Loucy (cell line): Measurements from ENCODE around the gene HMGXB3.

Experiments
- H2AFZ ChIP-seq: fragments of 200-600 bp; sonication (generic); 2 replicates; pipeline ENCODE4 v1.6.0; 2016; ENCODE audit warnings: antibody characterized with exemption, mild to moderate bottlenecking, low read length, moderate library complexity
- H3F3A ChIP-seq: fragments of 200-600 bp; 2 replicates; pipeline ENCODE4 v1.6.0; 2016; ENCODE audit warnings: antibody characterized with exemption, low read depth, mild to moderate bottlenecking
- H3K27me3 ChIP-seq: fragments of 200-600 bp; sonication (generic); 2 replicates; pipeline ENCODE4 v1.6.1; 2014; ENCODE audit warnings: low read length, mild to moderate bottlenecking; ENCODE audit not compliant: insufficient read depth, poor library complexity, severe bottlenecking
- H3K36me3 ChIP-seq: fragments of 200-600 bp; sonication (generic); 2 replicates; pipeline ENCODE4 v1.6.1; 2016; ENCODE audit warnings: low read length; ENCODE audit not compliant: insufficient read depth
- H3K4me1 ChIP-seq: fragments of 200-600 bp; sonication (generic); 2 replicates; pipeline ENCODE4 v1.5.1; 2014; ENCODE audit warnings: low read length, mild to moderate bottlenecking; ENCODE audit not compliant: insufficient read depth, poor library complexity, severe bottlenecking
- H3K4me2 ChIP-seq: fragments of 200-600 bp; sonication (generic); 2 replicates; pipeline ENCODE4 v1.6.0; 2014; ENCODE audit warnings: antibody characterized with exemption, low read length, low read depth, mild to moderate bottlenecking; ENCODE audit not compliant: poor library complexity, severe bottlenecking
- H3K4me3 ChIP-seq: fragments of 200-600 bp; sonication (generic); 2 replicates; pipeline ENCODE4 v1.5.1; 2014; ENCODE audit warnings: low read length, mild to moderate bottlenecking, mixed read lengths; ENCODE audit not compliant: poor library complexity, severe bottlenecking
- H3K79me2 ChIP-seq: fragments of 200-600 bp; sonication (generic); 2 replicates; pipeline ENCODE4 v1.6.1; 2014; ENCODE audit warnings: low read length; ENCODE audit not compliant: insufficient read depth
- H3K9ac ChIP-seq: fragments of 200-600 bp; sonication (generic); 2 replicates; pipeline ENCODE4 v1.6.0; 2014; ENCODE audit warnings: mild to moderate bottlenecking, low read depth, low read length, moderate library complexity; ENCODE audit not compliant: poor library complexity, severe bottlenecking
- H3K9me2 ChIP-seq: fragments of 200-600 bp; sonication (generic); replicated peaks from 2 replicates; pipeline ENCODE4 v1.6.1; 2016; ENCODE audit warnings: low read depth, low read length, mixed read lengths
- H3K9me3 ChIP-seq: fragments of 200-600 bp; sonication (generic); 2 replicates; pipeline ENCODE4 v1.6.1; 2014; ENCODE audit warnings: mild to moderate bottlenecking, antibody characterized with exemption, low read length, low read depth; ENCODE audit not compliant: insufficient read depth
- H4K20me1 ChIP-seq: fragments of 200-600 bp; sonication (generic); 2 replicates; pipeline ENCODE4 v1.6.0; 2014; ENCODE audit warnings: antibody characterized with exemption, low read length, mild to moderate bottlenecking; ENCODE audit not compliant: insufficient read depth, poor library complexity, severe bottlenecking
- CTCF ChIP-seq: fragments of 200-600 bp; sonication (generic); conservative IDR thresholded peaks from 2 replicates; pipeline ENCODE4 v1.5.1; 2014; ENCODE audit warnings: mild to moderate bottlenecking, antibody characterized with exemption, low read length
- EZH2phosphoT487 ChIP-seq: fragments of 200-600 bp; IDR thresholded peaks from 2 replicates; pipeline ENCODE4 v1.6.1; 2018; ENCODE audit warnings: antibody characterized with exemption, mild to moderate bottlenecking, moderate library complexity, borderline replicate concordance

Gene HMGXB3

GRCh38 chr5:150058480-150059126 is 58.1 kb downstream of the HMGXB3 start:
- H3K9ac ChIP-seq: no peak overlapping the region

GRCh38 chr5:150059623-150060022 is 59.1 kb downstream of the HMGXB3 start:
- H2AFZ ChIP-seq: no peak overlapping the region
- no peaks in the 10 kb centered on the region for H3F3A ChIP-seq
- H3K4me1 ChIP-seq: no peaks in the 10 kb centered on the region
- H3K9me3 ChIP-seq: no peaks in the 10 kb centered on the region
- no peaks in the 10 kb centered on the region for H3K79me2 ChIP-seq
- no peaks in the 10 kb centered on the region for H3K36me3 ChIP-seq
- no peak overlapping the region for H3K4me3 ChIP-seq
- H4K20me1 ChIP-seq: no peaks in the 10 kb centered on the region
- H3K27me3 ChIP-seq: no peaks in the 10 kb centered on the region
- H3K9me2 ChIP-seq: no peaks in the 10 kb centered on the region
- no peak overlapping the region for H3K4me2 ChIP-seq
- H3K9ac ChIP-seq: no peak overlapping the region
- no peak for TF ChIP-seq EZH2phosphoT487

More at GRCh38 chr5:150058480-150059126, 58.1 kb downstream of the HMGXB3 start:
- Histone ChIP-seq H3F3A (no peaks in the 10 kb centered on the region), H3K4me1 (peaks cover under 1% of the 10 kb centered on the region), H3K9me3 (no peaks in the 10 kb centered on the region), H3K36me3 (peaks cover 10% of the 10 kb centered on the region; the same call in 1 of the 2 replicates), H3K79me2 (no peaks in the 10 kb centered on the region), H4K20me1 (no peaks in the 10 kb centered on the region), H3K4me3 (no peak overlapping the region), H3K4me2 (no peak overlapping the region), H2AFZ (no peak overlapping the region), H3K9me2 (no peaks in the 10 kb centered on the region), H3K27me3 (no peaks in the 10 kb centered on the region)
- TF ChIP-seq EZH2phosphoT487 (no peak), CTCF (no peak)

GRCh38 chr5:150060471-150060870 is 59.9 kb downstream of the HMGXB3 start:
- TF ChIP-seq CTCF: no peak
- TF ChIP-seq EZH2phosphoT487: no peak
- H3F3A ChIP-seq: no peaks in the 10 kb centered on the region
- H3K4me1 ChIP-seq: peaks cover 4% of the 10 kb centered on the region
- no peaks in the 10 kb centered on the region for H3K79me2 ChIP-seq
- H3K4me3 ChIP-seq: no peak overlapping the region
- H3K4me2 ChIP-seq: no peak overlapping the region
- no peaks in the 10 kb centered on the region for H3K27me3 ChIP-seq
- no peak overlapping the region for H3K9ac ChIP-seq
- H3K9me2 ChIP-seq: no peaks in the 10 kb centered on the region
- H3K9me3 ChIP-seq: no peaks in the 10 kb centered on the region
- H2AFZ ChIP-seq: no peak overlapping the region
- no peaks in the 10 kb centered on the region for H3K36me3 ChIP-seq
- H4K20me1 ChIP-seq: no peaks in the 10 kb centered on the region

GRCh38 chr5:150061538-150061995 is 61.0 kb downstream of the HMGXB3 start:
- H3K36me3 ChIP-seq: no peaks in the 10 kb centered on the region
- no peak overlapping the region for H3K4me3 ChIP-seq
- H2AFZ ChIP-seq: no peak overlapping the region
- H3K9me2 ChIP-seq: no peaks in the 10 kb centered on the region
- no peak overlapping the region for H3K9ac ChIP-seq
- no peak for TF ChIP-seq CTCF
- no peak for TF ChIP-seq EZH2phosphoT487
- H3K79me2 ChIP-seq: no peaks in the 10 kb centered on the region
- no peak overlapping the region for H3K4me2 ChIP-seq
- H4K20me1 ChIP-seq: no peaks in the 10 kb centered on the region
- no peaks in the 10 kb centered on the region for H3K9me3 ChIP-seq
- H3K4me1 ChIP-seq: peaks cover 15% of the 10 kb centered on the region
- no peaks in the 10 kb centered on the region for H3F3A ChIP-seq
- H3K27me3 ChIP-seq: no peaks in the 10 kb centered on the region
